Loucy (cell line): ENCODE results near the gene MRPS27.

Experiments used
- H2AFZ ChIP-seq: fragments of 200-600 bp; sonication (generic); 2 replicates; pipeline ENCODE4 v1.6.0; 2016; ENCODE audit warnings: antibody characterized with exemption, mild to moderate bottlenecking, low read length, moderate library complexity
- H3F3A ChIP-seq: fragments of 200-600 bp; 2 replicates; pipeline ENCODE4 v1.6.0; 2016; ENCODE audit warnings: antibody characterized with exemption, low read depth, mild to moderate bottlenecking
- H3K27me3 ChIP-seq: fragments of 200-600 bp; sonication (generic); 2 replicates; pipeline ENCODE4 v1.6.1; 2014; ENCODE audit warnings: low read length, mild to moderate bottlenecking; ENCODE audit not compliant: insufficient read depth, poor library complexity, severe bottlenecking
- H3K36me3 ChIP-seq: fragments of 200-600 bp; sonication (generic); 2 replicates; pipeline ENCODE4 v1.6.1; 2016; ENCODE audit warnings: low read length; ENCODE audit not compliant: insufficient read depth
- H3K4me1 ChIP-seq: fragments of 200-600 bp; sonication (generic); 2 replicates; pipeline ENCODE4 v1.5.1; 2014; ENCODE audit warnings: low read length, mild to moderate bottlenecking; ENCODE audit not compliant: insufficient read depth, poor library complexity, severe bottlenecking
- H3K4me2 ChIP-seq: fragments of 200-600 bp; sonication (generic); 2 replicates; pipeline ENCODE4 v1.6.0; 2014; ENCODE audit warnings: antibody characterized with exemption, low read length, low read depth, mild to moderate bottlenecking; ENCODE audit not compliant: poor library complexity, severe bottlenecking
- H3K4me3 ChIP-seq: fragments of 200-600 bp; sonication (generic); 2 replicates; pipeline ENCODE4 v1.5.1; 2014; ENCODE audit warnings: low read length, mild to moderate bottlenecking, mixed read lengths; ENCODE audit not compliant: poor library complexity, severe bottlenecking
- H3K79me2 ChIP-seq: fragments of 200-600 bp; sonication (generic); 2 replicates; pipeline ENCODE4 v1.6.1; 2014; ENCODE audit warnings: low read length; ENCODE audit not compliant: insufficient read depth
- H3K9ac ChIP-seq: fragments of 200-600 bp; sonication (generic); 2 replicates; pipeline ENCODE4 v1.6.0; 2014; ENCODE audit warnings: mild to moderate bottlenecking, low read depth, low read length, moderate library complexity; ENCODE audit not compliant: poor library complexity, severe bottlenecking
- H3K9me2 ChIP-seq: fragments of 200-600 bp; sonication (generic); replicated peaks from 2 replicates; pipeline ENCODE4 v1.6.1; 2016; ENCODE audit warnings: low read depth, low read length, mixed read lengths
- H3K9me3 ChIP-seq: fragments of 200-600 bp; sonication (generic); 2 replicates; pipeline ENCODE4 v1.6.1; 2014; ENCODE audit warnings: mild to moderate bottlenecking, antibody characterized with exemption, low read length, low read depth; ENCODE audit not compliant: insufficient read depth
- H4K20me1 ChIP-seq: fragments of 200-600 bp; sonication (generic); 2 replicates; pipeline ENCODE4 v1.6.0; 2014; ENCODE audit warnings: antibody characterized with exemption, low read length, mild to moderate bottlenecking; ENCODE audit not compliant: insufficient read depth, poor library complexity, severe bottlenecking
- CTCF ChIP-seq: fragments of 200-600 bp; sonication (generic); conservative IDR thresholded peaks from 2 replicates; pipeline ENCODE4 v1.5.1; 2014; ENCODE audit warnings: mild to moderate bottlenecking, antibody characterized with exemption, low read length
- EZH2phosphoT487 ChIP-seq: fragments of 200-600 bp; IDR thresholded peaks from 2 replicates; pipeline ENCODE4 v1.6.1; 2018; ENCODE audit warnings: antibody characterized with exemption, mild to moderate bottlenecking, moderate library complexity, borderline replicate concordance

Gene MRPS27

DNA sequence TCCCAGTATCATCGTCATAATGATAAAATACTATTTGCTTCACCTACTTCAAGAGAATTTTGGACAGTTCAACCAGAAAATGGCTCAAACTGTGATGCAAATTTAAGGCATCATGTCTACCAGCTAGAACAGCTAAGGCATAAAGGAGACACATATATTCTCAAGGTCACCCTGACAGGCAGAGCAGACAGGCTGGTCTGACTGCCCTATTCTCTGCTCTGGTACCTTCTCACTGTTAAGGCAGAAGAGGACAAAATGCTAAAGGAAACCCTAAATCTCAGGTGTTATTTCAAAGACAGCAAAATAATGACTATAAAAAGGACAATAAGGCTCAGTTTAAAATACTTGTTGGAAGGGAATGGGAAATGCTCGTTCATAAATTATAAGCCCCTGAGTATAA is 87.2 kb downstream of the MRPS27 start:
- Histone ChIP-seq H3K4me2 (peak overlapping the region; percentile 33), H4K20me1 (peaks cover 69% of the 10 kb centered on the region), H3K9me2 (no peaks in the 10 kb centered on the region), H2AFZ (no peak overlapping the region), H3K9me3 (no peaks in the 10 kb centered on the region), H3K4me3 (no peak overlapping the region), H3K79me2 (no peaks in the 10 kb centered on the region), H3K4me1 (peaks cover 44% of the 10 kb centered on the region), H3K9ac (no peak overlapping the region), H3K27me3 (no peaks in the 10 kb centered on the region), H3F3A (0 out of 2 replicates have a peak, but pooled peaks cover 3% of the 10 kb centered on the region), H3K36me3 (peaks cover 37% of the 10 kb centered on the region; the same call in 1 of the 2 replicates)
- TF ChIP-seq CTCF, result no peak
- TF ChIP-seq EZH2phosphoT487, result no peak

DNA sequence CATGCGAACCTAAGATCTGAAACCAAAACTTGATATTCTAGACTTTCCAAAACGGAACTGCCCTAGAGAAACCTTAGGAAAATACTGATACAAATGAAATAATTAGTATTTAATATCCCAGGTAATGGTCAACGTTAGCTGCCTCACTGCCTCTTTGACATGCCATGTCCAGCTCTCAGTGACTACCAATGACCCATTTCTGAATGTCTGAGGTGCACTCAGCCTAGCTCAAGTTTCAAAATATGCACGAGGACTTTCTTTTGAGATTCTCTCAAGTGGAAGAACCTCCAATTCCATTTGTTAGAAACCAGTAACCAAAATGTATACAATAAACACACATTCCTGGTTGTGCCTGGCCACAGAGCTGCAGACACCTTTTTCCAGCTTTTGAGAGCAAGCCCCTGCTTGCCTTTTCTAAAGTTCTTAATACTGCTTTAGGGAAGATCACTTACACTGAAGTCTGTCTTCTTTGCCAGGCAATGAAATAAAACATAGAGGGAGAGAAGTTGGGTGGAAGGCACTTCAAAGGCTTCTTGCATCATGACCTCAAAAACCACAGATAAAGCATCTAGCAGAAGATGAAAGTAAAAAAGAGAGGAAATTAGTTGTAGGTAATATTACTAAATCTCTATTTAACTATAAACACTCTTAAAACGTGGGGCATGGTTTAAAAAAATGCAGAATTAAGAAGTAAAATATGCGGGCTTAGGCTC is 87.9 kb downstream of the MRPS27 start:
- H3K79me2 ChIP-seq, result no peaks in the 10 kb centered on the region
- H4K20me1 ChIP-seq, result peaks cover 72% of the 10 kb centered on the region
- no peak overlapping the region for H3K4me3 ChIP-seq
- no peak overlapping the region for H2AFZ ChIP-seq
- no peak for TF ChIP-seq CTCF
- TF ChIP-seq EZH2phosphoT487, result peak; percentile 72; the same call in 1 of the 2 replicates
- peak overlapping the region; percentile 33 for H3K4me2 ChIP-seq
- H3K27me3 ChIP-seq, result no peaks in the 10 kb centered on the region
- peaks cover 30% of the 10 kb centered on the region; the same call in 1 of the 2 replicates for H3K36me3 ChIP-seq
- no peaks in the 10 kb centered on the region for H3K9me2 ChIP-seq
- 0 out of 2 replicates have a peak, but pooled peaks cover 3% of the 10 kb centered on the region for H3F3A ChIP-seq
- no peaks in the 10 kb centered on the region for H3K9me3 ChIP-seq
- no peak overlapping the region for H3K9ac ChIP-seq
- H3K4me1 ChIP-seq, result peaks cover 51% of the 10 kb centered on the region

DNA sequence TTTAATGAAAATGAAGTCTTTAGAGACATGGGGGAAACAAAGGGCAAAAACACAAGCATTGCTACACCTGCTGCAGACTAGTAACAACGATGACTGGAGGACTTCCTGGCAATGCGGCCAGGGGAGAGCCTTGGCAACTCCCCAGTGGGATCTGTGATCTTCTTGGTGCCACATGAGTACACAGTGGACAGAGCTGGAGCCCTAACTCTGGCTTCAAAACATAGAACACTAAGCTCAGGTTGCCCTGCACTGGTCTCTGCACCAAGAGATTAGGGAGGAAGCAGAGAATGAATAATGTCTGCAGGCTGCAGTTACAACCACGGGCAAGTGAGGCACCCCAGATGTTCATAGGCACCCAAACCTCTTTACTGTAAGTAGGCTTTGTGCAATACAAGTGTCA is 91.1 kb downstream of the MRPS27 start:
- no peak overlapping the region for H2AFZ ChIP-seq
- peaks cover 42% of the 10 kb centered on the region; the same call in 1 of the 2 replicates for H3K36me3 ChIP-seq
- H3K4me2 ChIP-seq, result no peak overlapping the region
- no peaks in the 10 kb centered on the region for H3K79me2 ChIP-seq
- no peaks in the 10 kb centered on the region for H3K9me3 ChIP-seq
- peaks cover 54% of the 10 kb centered on the region for H3K4me1 ChIP-seq
- H3K27me3 ChIP-seq, result no peaks in the 10 kb centered on the region
- peaks cover 62% of the 10 kb centered on the region for H4K20me1 ChIP-seq
- no peak overlapping the region for H3K9ac ChIP-seq
- no peak for TF ChIP-seq CTCF
- TF ChIP-seq EZH2phosphoT487, result no peak
- no peaks in the 10 kb centered on the region for H3K9me2 ChIP-seq
- no peak overlapping the region for H3K4me3 ChIP-seq
- H3F3A ChIP-seq, result no peaks in the 10 kb centered on the region
